Measurements from ENCODE around the gene NEK6. TPM values are rescaled to one million over a fixed set of nuclear protein-coding genes. Genes with fewer than 3 reads are reported as not detected.

NEK6 gene
- total RNA-seq, 2 experiments from 2014 or later, result 0.89 to 1.7 TPM

DNA sequence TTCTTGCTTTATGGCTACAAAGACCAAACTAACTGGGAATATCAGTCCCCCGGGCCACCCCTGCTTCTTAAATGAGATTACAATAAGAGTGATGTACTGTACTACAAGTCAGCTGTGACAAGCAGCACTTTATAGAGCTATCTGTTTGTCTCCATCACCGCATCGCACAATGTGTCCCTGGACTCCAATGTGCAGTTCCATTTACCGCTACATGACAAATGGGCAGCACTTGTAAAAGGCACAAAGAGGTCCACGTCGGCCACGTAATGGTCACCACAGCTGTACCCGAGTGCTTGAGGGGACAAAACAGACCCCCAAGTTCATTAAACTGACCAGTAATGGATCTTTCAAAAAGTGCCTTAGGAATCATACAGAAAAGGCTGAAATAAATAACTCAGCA is 103.4 kb downstream of the NEK6 start:
- Histone ChIP-seq H3K9me3 (ENCODE audit: control insufficient read depth in 1 of 2, insufficient read depth in 1 of 2, low read length in 2 of 2) (no peaks in the 10 kb centered on the region), H3K27ac (ENCODE audit: low read depth in 1 of 2, low read length in 2 of 2) (no peak overlapping the region), H3K4me1 (ENCODE audit: insufficient read depth, low read length) (peaks cover 18% of the 10 kb centered on the region), H3K27me3 (ENCODE audit: control insufficient read depth in 1 of 2, insufficient read depth in 2 of 2, low read length in 2 of 2) (no peaks in the 10 kb centered on the region), H3K4me3 (ENCODE audit: low read length) (no peak overlapping the region), H3K36me3 (ENCODE audit: insufficient read depth, low read length) (peaks cover 12% of the 10 kb centered on the region)
- Mint-ChIP-seq H3K36me3 (ENCODE audit: low read depth) (peaks cover 37% of the 10 kb centered on the region), H3K27me3 (no peaks in the 10 kb centered on the region), H3K9me3 (no peaks in the 10 kb centered on the region), H3K4me3 (no peak overlapping the region), H3K4me1 (ENCODE audit: low read depth) (peaks cover 64% of the 10 kb centered on the region), H3K27ac (peak overlapping the region; percentile 40)
- DNase-seq, result no peak
- intact Hi-C loops (cut with DNase I, micrococcal nuclease), result no loop called here
- ChIA-PET POLR2A (no interaction called here), CTCF (no interaction called here)
- ATAC-seq (ENCODE audit: poor library complexity), result no peak
- no peak for TF ChIP-seq CTCF (IDR thresholded peaks at IDR 0.05)

GRCh38 chr9:124363326-124364096 is 105.8 kb downstream of the NEK6 start:
- Histone ChIP-seq H3K9me3 (ENCODE audit: control insufficient read depth in 1 of 2, insufficient read depth in 1 of 2, low read length in 2 of 2) (no peaks in the 10 kb centered on the region), H3K36me3 (ENCODE audit: insufficient read depth, low read length) (peaks cover 5% of the 10 kb centered on the region), H3K27ac (ENCODE audit: low read depth in 1 of 2, low read length in 2 of 2) (no peak overlapping the region), H3K4me1 (ENCODE audit: insufficient read depth, low read length) (peaks cover 4% of the 10 kb centered on the region), H3K4me3 (ENCODE audit: low read length) (no peak overlapping the region), H3K27me3 (ENCODE audit: control insufficient read depth in 1 of 2, insufficient read depth in 2 of 2, low read length in 2 of 2) (no peaks in the 10 kb centered on the region)
- Mint-ChIP-seq H3K27ac (no peak overlapping the region), H3K27me3 (no peaks in the 10 kb centered on the region), H3K4me3 (no peak overlapping the region), H3K4me1 (ENCODE audit: low read depth) (peaks cover 67% of the 10 kb centered on the region), H3K36me3 (ENCODE audit: low read depth) (peaks cover 46% of the 10 kb centered on the region), H3K9me3 (no peaks in the 10 kb centered on the region)
- CTCF ChIA-PET, result interaction anchor here (1.3 kb wide), 1 partner anchor 12 kb away, joined by 3 read pairs; no protein-coding TSS in a partner anchor
- no peak for ATAC-seq (ENCODE audit: poor library complexity)
- POLR2A ChIA-PET, result no interaction called here
- DNase-seq, result no peak
- intact Hi-C loops (cut with DNase I, micrococcal nuclease), result no loop called here
- TF ChIP-seq CTCF (IDR thresholded peaks at IDR 0.05), result no peak

- H3K4me3 Mint-ChIP-seq, result no peak overlapping the region
- H3K4me1 Mint-ChIP-seq (ENCODE audit: low read depth), result peaks cover 67% of the 10 kb centered on the region
- no peak for DNase-seq
- ATAC-seq (ENCODE audit: poor library complexity), result no peak
- H3K4me1 ChIP-seq (ENCODE audit: insufficient read depth, low read length), result peaks cover 2% of the 10 kb centered on the region
- intact Hi-C loops (cut with DNase I, micrococcal nuclease), result no loop called here
- no peaks in the 10 kb centered on the region for H3K9me3 Mint-ChIP-seq
- H3K4me3 ChIP-seq (ENCODE audit: low read length), result no peak overlapping the region
- H3K27ac Mint-ChIP-seq, result no peak overlapping the region
- H3K36me3 ChIP-seq (ENCODE audit: insufficient read depth, low read length), result peaks cover 5% of the 10 kb centered on the region
- no peak for TF ChIP-seq CTCF (IDR thresholded peaks at IDR 0.05)
- no peaks in the 10 kb centered on the region for H3K27me3 ChIP-seq (ENCODE audit: control insufficient read depth in 1 of 2, insufficient read depth in 2 of 2, low read length in 2 of 2)
- peaks cover 50% of the 10 kb centered on the region for H3K36me3 Mint-ChIP-seq (ENCODE audit: low read depth)
- no peaks in the 10 kb centered on the region for H3K27me3 Mint-ChIP-seq
- H3K27ac ChIP-seq (ENCODE audit: low read depth in 1 of 2, low read length in 2 of 2), result no peak overlapping the region
- ChIA-PET CTCF (no interaction called here), POLR2A (no interaction called here)
- H3K9me3 ChIP-seq (ENCODE audit: control insufficient read depth in 1 of 2, insufficient read depth in 1 of 2, low read length in 2 of 2), result no peaks in the 10 kb centered on the region
Observed at GRCh38 chr9:124364141-124364540, 106.4 kb downstream of the NEK6 start.
